ENCODE data around the gene PTPRA.

- TF ChIP-seq CTCF (IDR thresholded peaks at IDR 0.05; ENCODE audit: insufficient read depth, low read length) = no peak
- no peak for TF ChIP-seq POLR2AphosphoS5 (IDR thresholded peaks at IDR 0.05; ENCODE audit: low read depth)
These were observed 22.2 kb upstream of the PTPRA start for GRCh38 chr20:2851086-2851485.
